Ureter (tissue), 1 donor: ENCODE measurements around the gene LENG1. TPM values are rescaled to one million over a fixed set of nuclear protein-coding genes. Genes with fewer than 3 reads are reported as not detected.
"Not testable (repeated sequence)": the region's sequence is repeated elsewhere in the genome, so short reads cannot be mapped to it uniquely, and the experiment has no call there.

Experiments
- DNase-seq: peaks from one replicate; pipeline ENCODE4 v3.0.0-alpha.2; 2020; ENCODE audit warnings: low spot score
- total RNA-seq: library from RNA; stranded (reverse); gene quantifications from one replicate; pipeline ENCODE4 v1.2.4, GENCODE V29; 2023
- donor health status: DM: yes; HTN: yes; CAD: no.

Gene LENG1
- total RNA-seq, 1 donor from 2014 or later: 5.8 TPM

- peak; percentile 100 for DNase-seq
Measured at GRCh38 chr19:54189735-54190502, 30.4 kb upstream of the LENG1 start.

GRCh38 chr19:54189145-54189734 lies 29.7 kb upstream of the LENG1 start, which contains the start of gene MBOAT7:
TSS of gene MBOAT7 (minus strand) at chr19:54189580. CDS start at chr19:54188508, 1,072 bp downstream.
- no peak for DNase-seq

DNA sequence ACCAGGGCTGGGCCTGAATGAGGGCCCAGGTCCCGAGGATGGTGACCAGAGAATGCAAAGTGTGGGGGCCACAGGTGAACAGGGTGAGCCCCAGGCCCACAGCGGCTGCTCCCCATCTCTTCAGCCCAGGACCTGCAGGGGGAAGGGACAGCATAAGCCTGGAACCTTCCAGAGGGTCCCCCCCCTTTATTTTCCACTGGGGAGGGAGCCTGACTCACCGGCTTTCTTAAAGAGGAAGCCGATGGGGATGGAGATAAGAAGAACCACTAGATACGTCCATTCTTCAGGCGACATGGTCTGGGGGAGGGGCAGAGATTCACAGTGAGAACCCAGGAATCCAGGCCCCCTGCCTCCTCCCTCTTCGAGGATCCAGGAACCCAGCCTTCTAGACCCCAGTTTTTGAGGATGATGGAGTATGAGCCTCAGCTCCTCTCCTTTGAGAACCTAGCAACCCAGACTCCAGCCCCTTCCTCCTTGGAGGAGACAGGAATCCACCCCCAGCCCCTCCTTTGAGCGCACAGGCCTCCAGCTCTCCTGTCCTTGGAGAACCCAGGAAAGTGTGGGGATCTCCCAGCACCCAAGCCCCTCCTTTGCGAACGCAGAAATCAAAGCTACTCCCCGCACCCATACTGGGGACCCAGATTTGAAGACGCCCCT lies 28.8 kb upstream of the LENG1 start:
- no peak for DNase-seq

DNA sequence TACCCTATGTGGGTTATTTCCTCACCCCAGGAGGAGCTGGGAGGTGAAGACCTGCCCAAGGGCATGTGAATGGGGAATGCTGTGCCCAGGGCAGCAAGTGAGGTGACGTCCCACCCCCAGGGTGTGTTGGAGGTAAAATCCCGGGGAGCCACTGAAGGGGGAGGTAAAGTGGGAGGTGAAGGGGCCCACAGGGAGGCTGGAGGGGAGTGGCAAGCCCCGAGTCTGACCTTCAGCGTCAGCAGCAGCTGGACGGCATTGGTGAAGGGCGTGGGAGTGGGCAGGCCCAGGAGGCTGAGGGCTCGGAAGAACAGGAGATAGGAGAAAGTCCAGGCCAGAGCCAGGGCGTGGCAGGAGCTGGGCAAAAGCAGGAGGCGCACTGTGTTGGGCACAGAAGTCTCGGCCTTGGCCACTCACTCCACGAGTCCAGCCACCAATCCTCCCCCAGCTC lies 27.4 kb upstream of the LENG1 start:
- no peak for DNase-seq

GRCh38 chr19:54186351-54186750 lies 26.8 kb upstream of the LENG1 start:
- DNase-seq: no peak

DNA sequence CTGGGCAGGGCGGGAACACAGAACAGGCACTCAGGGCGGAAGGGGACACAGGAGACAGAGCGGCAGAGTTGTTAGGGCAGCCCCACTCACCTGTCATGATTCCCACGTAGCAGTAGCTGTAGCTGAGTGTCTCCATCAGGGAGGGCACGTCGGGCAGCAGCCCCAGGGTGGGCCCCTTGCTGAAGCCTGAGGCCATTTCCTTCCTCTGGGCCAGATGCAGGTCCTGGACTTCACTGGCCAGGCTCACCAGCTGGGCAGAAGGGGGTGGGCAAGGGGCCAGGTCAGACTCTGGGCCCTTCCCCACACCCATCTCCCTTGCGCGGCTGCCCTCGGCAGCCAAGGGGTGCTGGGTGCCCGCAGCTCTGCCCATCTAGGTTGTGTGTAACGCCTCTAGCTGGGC lies 23.9 kb upstream of the LENG1 start:
- DNase-seq: no peak

- not testable (repeated sequence) for DNase-seq
Measured at GRCh38 chr19:54181894-54182293, 22.4 kb upstream of the LENG1 start.

GRCh38 chr19:54180691-54181091 lies 21.2 kb upstream of the LENG1 start:
- DNase-seq: no peak

GRCh38 chr19:54179921-54180461 lies 20.5 kb upstream of the LENG1 start:
- DNase-seq: no peak

DNA sequence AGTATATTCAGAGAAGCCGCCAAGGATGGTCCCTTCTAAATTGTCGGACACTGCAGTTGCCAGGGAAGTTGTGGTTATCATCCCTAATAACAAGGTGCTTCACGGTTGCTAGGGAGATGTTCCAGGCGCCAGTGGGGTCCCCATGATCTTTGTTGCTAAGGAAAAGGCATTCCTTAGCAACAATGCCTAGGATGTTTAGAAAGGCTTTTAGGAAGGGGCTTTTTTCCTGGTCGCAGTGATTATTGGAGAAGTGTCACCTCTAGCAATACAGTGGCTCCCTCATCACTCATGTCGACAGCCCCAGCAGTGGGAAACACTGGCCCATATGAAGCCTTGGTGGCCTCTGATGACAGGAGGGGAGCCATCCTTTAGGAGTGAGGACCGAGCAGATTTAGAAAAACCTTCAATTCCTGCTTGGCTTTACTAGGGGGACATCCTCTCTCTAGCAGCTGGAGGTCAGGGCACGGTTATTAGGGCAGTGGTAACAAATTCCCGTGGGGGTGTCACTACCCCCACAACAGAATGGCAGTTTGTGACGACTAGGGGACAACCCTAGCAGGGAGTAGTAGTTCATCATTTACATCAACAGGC lies 19.8 kb upstream of the LENG1 start:
- no peak for DNase-seq

- DNase-seq: no peak
Measured at GRCh38 chr19:54178581-54179261, 19.2 kb upstream of the LENG1 start.

GRCh38 chr19:54173951-54174834 lies 14.7 kb upstream of the LENG1 start:
- DNase-seq: no peak

- DNase-seq: no peak
Measured at GRCh38 chr19:54173359-54173699, 13.8 kb upstream of the LENG1 start.

DNA sequence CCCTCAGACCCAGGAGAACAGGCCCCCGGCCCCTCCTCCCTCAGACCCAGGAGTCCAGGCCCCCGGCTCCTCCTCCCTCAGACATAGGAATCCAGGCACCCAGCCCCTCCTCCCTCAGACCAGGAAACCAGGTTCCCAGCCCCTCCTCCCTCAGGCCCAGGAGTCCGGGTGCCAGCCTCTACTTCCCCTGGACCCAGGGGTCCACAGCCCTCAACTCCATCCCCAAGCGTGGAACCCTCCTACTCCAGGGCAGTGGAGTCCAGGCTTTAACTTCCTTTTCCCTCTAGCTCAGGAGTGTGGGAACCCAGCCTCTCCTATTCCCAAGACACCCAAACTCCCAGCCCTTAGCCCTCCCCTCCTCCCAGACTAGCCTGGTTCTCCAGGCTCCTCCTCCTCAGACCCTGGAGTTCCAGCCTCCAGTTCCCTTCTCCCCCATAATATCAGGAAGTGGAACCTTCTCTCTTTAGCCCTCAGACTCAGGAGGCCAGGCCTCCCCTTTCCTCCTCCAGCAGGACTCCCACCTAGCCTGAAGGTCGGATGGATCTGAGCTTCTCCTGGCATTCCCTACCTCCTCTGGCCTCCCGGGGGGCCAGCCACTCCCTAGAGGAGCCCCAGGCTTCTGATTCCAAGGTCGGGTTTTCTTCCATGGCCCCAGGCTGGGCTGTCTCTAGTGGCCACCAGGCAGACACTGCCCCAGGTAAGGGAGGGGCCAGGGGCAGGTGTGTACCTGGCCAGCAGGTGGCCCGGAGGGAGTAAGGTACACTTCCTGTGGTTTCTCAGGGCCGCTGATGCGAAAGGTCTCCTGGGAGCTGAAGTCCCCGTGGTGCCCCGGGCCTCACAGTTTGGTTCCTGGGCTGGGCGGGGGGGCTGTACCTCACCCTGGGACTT lies 13.2 kb upstream of the LENG1 start, which contains the start of gene TMC4:
Gene TMC4 (minus strand): TSS at position 690 of the 888 bp plus-strand sequence. CDS start 43 bp downstream, at position 647.
- DNase-seq: peak; percentile 76

GRCh38 chr19:54171736-54172431 lies 12.4 kb upstream of the LENG1 start:
- DNase-seq: not testable (repeated sequence)

- DNase-seq: no peak
Measured at GRCh38 chr19:54169149-54169740, 9.7 kb upstream of the LENG1 start.

DNA sequence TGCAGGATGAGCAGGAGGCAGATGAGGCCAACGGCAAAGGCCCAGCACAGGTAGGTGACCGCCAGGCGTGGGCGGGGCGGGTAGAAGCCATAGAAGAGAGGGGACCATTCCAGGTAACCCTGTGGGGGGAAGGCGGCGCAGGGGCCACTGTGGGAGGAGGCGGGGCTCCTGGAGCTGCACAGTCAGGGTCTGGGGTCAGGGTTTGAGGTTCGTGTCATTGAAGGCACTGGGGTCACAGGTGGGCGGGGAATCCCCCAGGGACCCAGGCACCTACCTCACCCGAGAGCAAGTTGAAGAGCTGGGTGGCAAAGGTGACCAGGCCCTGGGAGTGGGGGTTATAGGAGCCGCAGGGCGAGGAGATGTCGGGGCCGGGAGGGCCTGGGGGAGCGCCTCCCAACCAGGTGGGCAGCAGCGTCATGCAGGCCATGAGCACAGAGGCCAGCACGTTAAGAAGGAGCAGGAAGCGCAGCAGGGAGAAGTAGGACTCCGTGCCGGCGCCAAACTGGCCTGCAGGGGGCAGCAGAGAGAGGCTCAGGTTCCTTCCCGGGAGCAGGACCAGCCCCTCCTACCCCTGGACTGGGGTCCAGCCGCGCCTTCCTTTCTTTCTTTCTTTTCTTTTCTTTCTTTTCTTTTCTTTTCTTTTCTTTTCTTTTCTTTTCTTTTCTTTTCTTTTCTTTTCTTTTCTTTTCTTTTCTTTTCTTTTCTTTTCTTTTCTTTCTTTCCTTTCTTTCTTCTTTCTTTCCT lies 8.8 kb upstream of the LENG1 start:
- DNase-seq: peak; percentile 95

DNA sequence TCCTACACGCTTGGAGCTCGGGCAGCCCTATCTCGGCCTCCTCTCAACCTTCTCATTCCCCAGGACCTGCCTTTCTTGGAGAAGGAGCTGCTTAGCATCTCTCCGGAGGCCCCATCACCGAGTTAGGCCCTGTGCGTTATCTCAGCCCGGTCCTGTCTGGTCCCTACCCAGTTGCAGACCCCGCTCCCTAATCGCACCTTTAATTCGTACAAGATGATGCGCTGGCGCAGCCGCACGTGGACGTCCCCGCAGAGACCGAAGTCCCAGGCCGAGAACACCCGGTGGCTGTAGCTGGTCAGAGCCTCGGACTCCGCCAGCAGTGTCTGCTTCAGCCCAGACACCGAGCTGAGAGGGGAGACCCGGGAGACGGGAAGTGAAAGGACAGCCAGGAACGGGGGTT lies 5.7 kb upstream of the LENG1 start:
- DNase-seq: no peak
